Ramos (cell line): ENCODE data around the gene ZNRF1.

Experiments used
- in situ Hi-C: fragments of 300-500 bp; cut with MboI; formaldehyde crosslinking; loops from one replicate; pipeline ENCODE4 v1.14.3; 2022; ENCODE audit warnings: low sequenced_read_pairs; ENCODE audit not compliant: unreplicated experiment

The ZNRF1 gene

GRCh38 chr16:75052481-75053202 is 53.8 kb downstream of the ZNRF1 start:
- in situ Hi-C loops, result no loop called here

- in situ Hi-C loops, result no loop called here
These were observed 55.1 kb downstream of the ZNRF1 start for GRCh38 chr16:75053791-75054555.

GRCh38 chr16:75054556-75054947 is 55.7 kb downstream of the ZNRF1 start:
- in situ Hi-C loops, result no loop called here

GRCh38 chr16:75058806-75059205 is 60.0 kb downstream of the ZNRF1 start:
- in situ Hi-C loops, result no loop called here

GRCh38 chr16:75059411-75059810 is 60.6 kb downstream of the ZNRF1 start:
- in situ Hi-C loops, result no loop called here

- in situ Hi-C loops, result no loop called here
These were observed 61.9 kb downstream of the ZNRF1 start for GRCh38 chr16:75060723-75061122.

GRCh38 chr16:75061669-75062068 is 62.8 kb downstream of the ZNRF1 start:
- in situ Hi-C loops, result no loop called here

GRCh38 chr16:75062135-75062975 is 63.5 kb downstream of the ZNRF1 start:
- in situ Hi-C loops, result no loop called here

- in situ Hi-C loops, result no loop called here
These were observed 64.1 kb downstream of the ZNRF1 start for GRCh38 chr16:75062976-75063346.

GRCh38 chr16:75063549-75064088 is 64.8 kb downstream of the ZNRF1 start:
- in situ Hi-C loops, result no loop called here

GRCh38 chr16:75064403-75065148 is 65.8 kb downstream of the ZNRF1 start:
- in situ Hi-C loops, result no loop called here

- in situ Hi-C loops, result no loop called here
These were observed 66.3 kb downstream of the ZNRF1 start for GRCh38 chr16:75065149-75065505.

- in situ Hi-C loops, result no loop called here
These were observed 66.8 kb downstream of the ZNRF1 start for GRCh38 chr16:75065521-75066149.

- in situ Hi-C loops, result no loop called here
These were observed 68.1 kb downstream of the ZNRF1 start for GRCh38 chr16:75066861-75067447.

GRCh38 chr16:75068085-75069031 is 69.5 kb downstream of the ZNRF1 start:
- in situ Hi-C loops, result no loop called here

- in situ Hi-C loops, result no loop called here
These were observed 71.4 kb downstream of the ZNRF1 start for GRCh38 chr16:75070012-75070841.

GRCh38 chr16:75071621-75072020 is 72.8 kb downstream of the ZNRF1 start:
- in situ Hi-C loops, result no loop called here
